ENCODE data around the gene EMC1. TPM values are rescaled to one million over a fixed set of nuclear protein-coding genes. Genes with fewer than 3 reads are reported as not detected.
"Not testable (repeated sequence)": the region's sequence is repeated elsewhere in the genome, so short reads cannot be mapped to it uniquely, and the experiment has no call there.

EMC1 gene
- total RNA-seq, 2 experiments from 2014 or later = 60.6 to 64.1 TPM

DNA sequence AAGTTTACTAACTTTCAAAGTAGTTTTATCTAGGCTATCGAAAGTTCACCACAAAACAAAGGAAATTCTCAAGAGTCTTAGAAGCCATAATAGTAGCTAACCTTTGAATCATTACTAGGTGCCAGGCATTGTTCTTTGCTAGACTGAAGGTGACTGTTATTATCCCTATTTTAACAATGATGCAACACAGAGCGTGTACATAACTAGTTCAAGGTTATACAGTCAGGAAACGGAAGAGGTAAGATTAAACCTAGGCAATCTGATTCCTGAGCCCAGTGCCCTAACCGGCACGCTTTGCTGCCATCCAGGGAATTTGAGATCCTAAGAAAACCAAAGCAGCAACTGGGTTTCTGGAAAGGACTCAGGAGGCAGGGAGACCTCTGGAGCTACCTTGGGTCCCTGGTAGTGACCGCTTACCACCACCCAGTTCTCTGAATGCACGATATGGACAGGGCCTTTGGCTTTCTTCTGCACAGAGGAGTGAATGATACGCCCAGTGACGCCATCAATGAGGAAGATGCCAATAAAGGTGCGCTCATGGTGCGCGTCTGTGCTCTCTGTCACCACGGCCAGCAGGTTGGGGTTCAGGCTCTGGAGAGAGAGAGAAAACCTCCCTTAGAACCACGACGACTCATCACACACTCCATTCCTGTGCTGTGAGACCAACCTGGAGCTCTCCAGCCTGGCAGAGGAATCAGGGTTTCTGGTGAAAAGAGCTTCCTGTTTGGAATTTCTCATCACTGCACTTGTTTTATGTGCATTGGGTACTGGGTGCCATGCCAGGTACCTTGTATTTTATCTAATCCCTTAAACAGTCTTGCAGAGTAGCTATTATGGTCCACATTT is 28.1 kb downstream of the EMC1 start:
- ChIA-PET CTCF (interaction anchor here (0.7 to 1.4 kb wide), 2 partner anchors 11 to 18 kb away, joined by 3 read pairs; no protein-coding TSS in a partner anchor), POLR2A (no interaction called here)

DNA sequence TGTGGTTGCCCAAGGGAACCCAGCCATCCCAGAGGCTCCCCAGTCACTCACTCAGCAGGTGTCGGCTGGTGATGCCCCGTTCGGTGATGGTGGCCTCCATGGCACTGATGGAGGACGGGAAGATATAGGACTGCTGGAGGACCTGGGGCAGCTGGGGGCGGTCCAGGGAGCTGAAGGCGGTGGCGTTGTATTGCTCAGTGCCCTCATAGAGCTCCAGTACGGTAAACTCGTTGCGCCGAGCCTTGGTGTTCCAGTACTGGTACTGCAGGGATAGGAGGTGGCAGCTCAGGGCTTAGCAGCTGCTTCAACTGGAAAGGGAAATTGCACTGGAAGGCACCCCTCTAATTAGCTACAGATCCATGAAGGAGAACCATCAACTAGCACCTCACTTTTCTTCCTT is 28.8 kb downstream of the EMC1 start:
- POLR2A ChIA-PET = no interaction called here

DNA sequence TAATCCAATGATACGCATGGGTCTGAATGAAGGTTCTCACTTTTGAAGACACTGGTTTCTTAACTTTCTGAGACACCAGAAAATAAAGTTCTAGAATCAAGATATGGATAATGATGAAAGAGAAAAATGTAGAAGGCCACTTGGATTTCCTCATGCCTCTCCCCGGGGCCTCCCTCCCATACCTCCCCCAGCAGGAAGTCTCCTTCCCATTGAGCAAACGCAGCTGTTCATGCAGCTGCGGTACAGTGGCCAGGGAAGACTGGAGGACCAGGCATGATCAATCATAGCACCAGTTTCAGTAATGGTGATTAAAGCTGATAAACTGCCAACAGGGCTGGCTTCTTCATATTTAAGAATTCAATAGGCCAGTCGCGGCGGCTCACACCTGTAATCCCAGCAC is 30.3 kb downstream of the EMC1 start:
- ChIA-PET POLR2A (no interaction called here), CTCF (no interaction called here)

More for the DNA sequence above, 28.8 kb downstream of the EMC1 start:
- CTCF ChIA-PET = interaction anchor here (1.4 kb wide), 1 partner anchor 12 kb away, joined by 3 read pairs; no protein-coding TSS in a partner anchor

DNA sequence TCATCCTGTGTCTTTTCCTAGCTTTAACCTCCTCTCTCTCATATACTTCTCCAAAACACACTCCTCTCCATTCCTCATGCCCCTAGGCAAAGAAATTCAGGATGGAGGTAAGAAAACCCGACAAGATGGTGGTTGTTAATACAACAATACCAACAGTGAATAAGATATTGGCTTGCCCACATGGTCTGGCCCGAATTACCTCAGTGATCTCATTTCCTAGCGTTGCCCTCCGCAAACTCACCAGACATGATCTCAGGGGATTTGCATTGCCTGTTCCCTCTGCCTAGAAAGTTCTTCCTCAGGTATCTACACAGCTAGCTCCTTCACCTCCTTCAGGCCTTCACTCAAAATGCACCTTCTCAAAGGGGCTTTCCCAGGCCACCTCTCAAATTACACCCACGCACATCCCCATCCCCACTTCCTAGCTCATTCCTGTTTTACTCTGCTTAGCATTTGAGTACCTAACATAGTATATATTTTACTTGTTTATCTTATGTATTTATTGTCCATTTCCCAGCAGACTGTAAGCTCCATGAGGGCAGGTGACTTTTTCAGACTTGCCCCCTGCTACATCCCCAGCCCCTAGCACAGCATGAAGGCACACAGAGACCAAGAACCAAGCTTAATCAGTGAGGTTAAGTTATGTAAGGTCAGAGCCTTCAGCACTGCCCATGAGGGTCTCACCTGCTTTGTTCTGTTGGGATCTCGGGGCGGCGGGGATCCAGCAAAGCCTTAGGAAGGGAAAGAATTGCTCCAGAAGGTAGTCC is 31.1 kb downstream of the EMC1 start:
- ChIA-PET POLR2A (no interaction called here), CTCF (no interaction called here)

DNA sequence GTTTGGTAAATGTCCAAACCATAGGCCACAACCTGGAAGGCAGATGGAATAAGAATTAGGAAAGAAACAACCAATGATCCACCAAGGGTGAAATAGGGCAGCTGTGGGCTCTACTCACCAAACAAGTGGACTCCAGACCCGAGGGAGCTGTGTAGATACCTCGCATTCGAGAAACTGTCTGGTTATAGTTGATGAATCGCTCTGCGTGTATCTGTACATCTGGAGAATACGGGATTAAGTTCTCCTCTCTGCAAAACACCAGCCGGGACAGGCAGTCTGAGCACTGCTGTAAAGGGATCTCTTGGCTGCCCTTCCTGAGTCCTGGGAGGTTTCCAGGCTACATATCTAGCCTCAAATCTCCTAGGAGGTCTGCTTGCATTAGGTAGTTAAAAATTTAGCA is 31.9 kb downstream of the EMC1 start:
- CTCF ChIA-PET = no interaction called here
- POLR2A ChIA-PET = no interaction called here

DNA sequence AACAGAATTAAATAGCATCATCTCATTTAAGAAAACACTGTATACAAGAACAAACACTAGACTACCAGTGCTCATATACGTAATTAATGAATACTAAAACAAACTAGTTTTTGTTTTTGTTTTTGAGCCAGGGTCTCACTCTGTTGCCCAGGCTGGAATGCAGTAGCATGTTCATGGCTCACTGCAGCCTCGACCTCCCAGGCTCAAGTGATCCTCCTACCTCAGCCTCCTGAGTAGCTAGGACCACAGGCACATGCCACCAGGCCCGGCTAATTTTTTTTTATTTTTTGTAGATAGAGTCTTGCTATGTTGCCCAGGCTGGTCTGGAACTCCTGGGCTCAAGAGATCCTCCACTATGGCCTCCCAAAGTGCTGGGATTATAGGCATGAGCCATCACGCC is 34.7 kb downstream of the EMC1 start:
- POLR2A ChIA-PET = not testable (repeated sequence)
- CTCF ChIA-PET = interaction anchor here (1.4 kb wide), 1 partner anchor 39 kb away, joined by 4 read pairs; no protein-coding TSS in a partner anchor

DNA sequence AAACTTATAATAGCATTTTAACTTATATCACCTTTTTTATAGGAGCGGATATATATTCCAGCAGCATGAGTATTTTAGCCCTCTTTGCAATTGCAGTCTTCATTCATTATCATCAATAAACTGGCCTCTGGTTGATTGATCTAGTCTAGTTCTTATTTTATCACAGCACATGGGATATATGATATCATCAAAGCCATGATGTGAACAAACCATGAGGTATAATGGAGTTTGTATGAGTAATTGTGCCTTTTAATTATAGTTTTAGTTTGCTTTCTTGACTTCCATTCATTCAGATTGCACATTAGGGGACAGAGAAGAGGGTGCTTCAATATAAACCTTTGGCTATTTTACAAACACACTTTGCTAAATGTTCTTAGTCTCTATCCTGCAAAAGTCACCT is 37.7 kb downstream of the EMC1 start:
- ChIA-PET POLR2A (no interaction called here), CTCF (interaction anchor here (0.6 kb wide), 1 partner anchor 54 kb away, joined by 4 read pairs; no protein-coding TSS in a partner anchor)

DNA sequence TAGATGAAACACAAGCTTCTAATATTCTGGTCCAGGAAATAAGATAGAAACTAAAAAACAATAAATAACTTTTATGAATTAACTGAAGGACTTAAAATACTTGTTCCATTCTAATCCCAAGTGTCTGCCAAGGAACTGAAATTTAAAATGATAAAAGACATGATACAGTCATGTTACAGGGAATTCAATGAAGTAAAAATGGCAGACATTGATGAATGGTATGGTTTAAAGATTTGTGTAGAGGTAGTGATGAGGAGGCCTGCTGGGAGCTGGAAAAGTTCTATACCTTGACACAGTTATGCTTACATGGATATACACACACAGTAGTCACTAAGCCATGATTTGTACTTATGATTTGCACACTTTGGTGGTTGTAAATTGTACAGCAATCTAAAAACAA is 39.2 kb downstream of the EMC1 start:
- POLR2A ChIA-PET = no interaction called here
- CTCF ChIA-PET = interaction anchor here (1.3 kb wide), 1 partner anchor 20 kb away, joined by 4 read pairs; no protein-coding TSS in a partner anchor

DNA sequence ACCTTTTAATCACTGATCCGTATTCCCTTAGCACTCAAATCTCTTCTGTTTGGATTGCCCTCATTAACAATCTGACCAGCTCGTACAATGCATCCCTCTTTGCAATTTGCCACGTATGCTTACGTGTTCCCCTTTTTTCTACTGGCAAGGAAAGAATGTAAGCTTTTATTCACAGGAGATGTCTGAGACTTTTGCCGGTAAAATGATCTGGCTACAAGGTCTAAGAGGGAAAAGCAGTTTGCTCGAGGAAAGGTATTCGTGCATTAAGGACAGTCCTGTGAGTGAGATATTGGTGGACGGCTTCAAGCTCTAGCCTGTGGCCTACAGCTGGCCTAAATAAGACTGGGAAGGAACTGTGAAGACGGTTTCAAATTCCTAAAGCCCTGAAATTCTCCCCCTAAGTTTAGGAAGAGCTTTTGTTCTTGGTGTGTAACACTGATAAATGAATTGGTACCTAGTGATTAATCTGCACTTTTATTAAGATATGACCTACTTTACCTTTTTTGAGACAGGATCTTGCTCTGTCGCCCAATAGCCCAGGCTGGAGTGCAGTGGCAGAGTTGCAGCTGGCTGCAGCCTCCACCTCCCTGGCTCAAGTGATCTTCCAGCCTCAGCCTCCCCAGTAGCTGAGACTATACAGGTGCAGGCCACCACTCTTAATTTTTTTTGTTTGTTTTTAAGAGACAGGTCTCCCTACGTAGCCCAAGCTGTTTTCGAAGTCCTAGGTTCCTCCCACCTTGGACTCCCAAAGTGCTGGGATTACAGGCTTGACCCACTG is 40.4 kb downstream of the EMC1 start:
- ChIA-PET CTCF (interaction anchor here (0.9 to 1.1 kb wide), 2 partner anchors 38 to 40 kb away, joined by 3 read pairs; partner anchors contain the start of gene EMC1), POLR2A (interaction anchor here (0.6 to 1.0 kb wide), 2 partner anchors 40 to 62 kb away, joined by 3 to 4 read pairs; partner anchors contain the start of genes EMC1 and MRTO4)

DNA sequence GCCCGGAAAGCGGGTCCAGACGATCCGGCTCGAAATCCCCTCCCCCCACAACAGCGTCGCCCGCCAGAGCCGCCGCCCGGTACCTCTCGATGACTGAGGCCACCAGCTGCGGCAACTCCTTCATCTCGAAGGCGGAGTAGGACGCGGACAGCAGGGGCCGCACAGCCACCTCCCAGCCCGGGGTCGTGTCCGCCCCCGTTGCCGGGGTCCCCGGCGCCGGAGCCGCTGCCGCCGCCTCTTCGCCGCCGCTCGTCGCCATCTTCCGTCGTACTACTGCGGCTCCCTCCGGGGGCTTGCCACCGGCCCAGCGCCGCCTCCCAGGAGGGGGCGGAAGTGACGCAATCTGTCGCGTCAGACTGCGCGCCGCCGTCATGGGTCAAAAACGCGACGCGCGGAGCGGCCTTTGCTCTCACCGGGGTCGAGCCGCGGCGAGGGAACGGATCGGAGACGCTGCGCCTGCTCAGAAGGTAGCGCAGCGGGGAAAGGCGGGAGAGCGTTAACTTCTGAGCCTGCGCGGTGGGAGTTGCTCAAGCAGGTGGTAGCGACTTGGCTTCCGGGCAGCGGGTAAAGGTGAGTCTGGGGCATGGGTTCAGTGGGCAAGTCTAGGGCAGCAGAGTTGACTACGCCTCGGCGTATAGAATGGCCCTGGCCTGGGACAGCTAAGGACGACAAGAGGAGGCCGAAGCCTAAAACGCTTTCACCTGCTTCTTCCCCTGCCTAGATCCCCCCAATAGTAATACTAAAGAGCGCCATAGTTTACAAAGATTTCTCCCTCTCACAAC is 41.1 kb downstream of the EMC1 start, which contains the start of gene UBR4:
Gene UBR4, minus strand, starts transcription at position 277 of the 782 bp plus-strand sequence. Its CDS starts 18 bp downstream, at position 259.
- CTCF ChIA-PET = interaction anchor here (0.9 to 1.1 kb wide), 2 partner anchors 39 to 41 kb away, joined by 3 read pairs; partner anchors contain the start of gene EMC1

DNA sequence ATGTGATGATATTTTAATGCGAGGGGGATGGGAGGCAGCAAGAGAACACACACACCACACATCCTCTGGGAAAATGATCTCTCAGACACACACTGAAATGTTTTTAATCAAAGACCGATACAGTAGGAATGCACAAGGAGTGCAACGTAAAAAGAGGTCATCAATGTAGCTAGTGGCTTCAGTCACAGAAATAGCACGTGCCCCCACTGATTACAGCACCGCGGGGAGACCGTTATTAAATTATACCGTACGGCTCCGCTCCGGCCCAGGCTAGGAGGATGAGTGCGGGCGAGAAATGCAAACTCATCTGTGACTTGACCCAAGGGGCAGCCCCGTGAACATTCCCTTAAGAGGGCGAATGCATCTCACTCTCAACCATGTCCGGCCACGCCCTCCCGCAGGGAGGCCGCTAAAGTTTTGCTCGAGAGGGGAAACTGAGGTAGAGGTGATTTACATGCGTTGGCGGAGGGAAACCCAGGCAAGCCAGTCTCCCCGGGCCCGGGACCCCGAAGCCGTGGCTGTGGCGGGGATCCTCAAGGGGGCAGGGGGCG is 41.8 kb downstream of the EMC1 start:
- CTCF ChIA-PET = no interaction called here

More for the DNA sequence above, 41.1 kb downstream of the EMC1 start, which contains the start of gene UBR4:
- POLR2A ChIA-PET = interaction anchor here (0.8 kb wide), 1 partner anchor 24 kb away, joined by 3 read pairs; no protein-coding TSS in a partner anchor

DNA sequence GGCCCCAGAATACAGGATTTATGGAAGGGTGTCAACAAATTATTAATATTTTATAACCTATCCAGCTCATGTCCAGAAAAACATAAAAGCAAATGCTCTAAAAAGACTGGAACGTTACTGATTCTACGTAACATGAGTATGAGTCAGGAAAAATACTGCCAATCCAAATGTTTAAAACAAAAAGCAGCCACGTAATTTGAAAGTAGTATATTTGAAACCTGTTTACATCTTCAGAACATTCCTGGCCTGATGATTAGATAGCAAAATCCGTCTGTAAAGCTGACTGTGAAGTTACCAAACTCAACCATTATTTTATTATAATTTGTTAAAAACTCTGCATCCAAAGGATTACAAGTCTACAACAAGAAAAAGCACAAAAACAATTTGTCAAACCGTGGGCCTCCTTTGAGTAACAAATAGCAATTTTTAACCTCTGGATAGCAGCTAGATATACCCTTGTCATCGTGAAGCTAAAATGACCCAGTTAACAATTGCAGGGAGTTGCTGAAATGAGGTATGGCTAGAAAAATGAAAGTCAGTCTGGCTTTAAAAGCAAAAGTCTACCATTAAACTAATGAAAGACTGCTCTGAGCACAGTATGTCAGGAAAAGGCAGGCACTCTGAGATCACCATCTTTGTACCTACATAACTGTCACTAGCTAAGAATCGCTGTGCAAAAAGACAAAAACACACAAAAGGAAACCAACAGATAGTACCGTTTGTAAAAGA is 42.5 kb downstream of the EMC1 start:
- ChIA-PET CTCF (no interaction called here), POLR2A (interaction anchor here (0.6 to 0.8 kb wide), 4 partner anchors 23 to 503 kb away, joined by 3 to 4 read pairs (median 3); no protein-coding TSS in a partner anchor)

More for the DNA sequence above, 41.8 kb downstream of the EMC1 start:
- POLR2A ChIA-PET = interaction anchor here (0.6 to 0.8 kb wide), 2 partner anchors 23 to 282 kb away, joined by 3 read pairs; no protein-coding TSS in a partner anchor

DNA sequence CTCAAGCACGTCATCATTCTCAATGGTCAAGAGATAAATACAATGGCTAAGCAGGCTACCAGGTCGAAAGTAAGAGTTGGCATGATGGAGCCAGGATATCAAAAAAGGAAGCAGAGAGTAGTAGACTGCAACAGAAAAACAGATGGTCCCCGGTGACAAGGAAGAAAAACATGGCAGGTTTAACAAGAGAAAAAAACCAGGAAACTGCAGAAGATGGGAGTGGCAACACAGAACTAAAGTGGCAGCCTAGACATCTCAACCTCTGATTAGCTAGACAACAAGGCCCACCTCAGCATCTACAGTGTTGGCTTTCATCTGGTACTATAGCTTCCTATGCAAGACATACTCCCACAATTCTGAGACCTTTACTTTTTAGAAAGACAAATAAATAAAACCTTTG is 44.4 kb downstream of the EMC1 start:
- POLR2A ChIA-PET = interaction anchor here (0.7 kb wide), 1 partner anchor 45 kb away, joined by 3 read pairs; the partner anchor contains the start of genes EMC1 and MRTO4
- CTCF ChIA-PET = no interaction called here

DNA sequence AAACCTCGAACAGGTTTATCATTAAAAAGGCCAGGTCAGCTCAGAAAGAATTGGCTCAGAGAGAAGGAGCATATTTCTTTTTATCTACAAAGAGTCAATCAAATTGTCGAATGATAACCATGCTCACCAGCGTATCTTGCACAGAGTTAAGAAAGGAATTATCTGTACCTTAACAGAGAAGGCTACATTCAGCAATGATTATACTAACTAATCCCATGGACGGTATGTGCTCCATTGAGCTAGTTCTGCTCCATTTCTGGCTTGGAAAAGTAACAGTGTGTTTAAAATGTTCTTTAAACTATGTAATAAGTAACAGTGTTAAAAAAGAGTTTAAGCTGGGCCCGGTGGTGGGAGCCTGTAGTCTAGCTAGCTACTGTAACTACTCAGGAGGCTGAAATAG is 45.5 kb downstream of the EMC1 start:
- ChIA-PET CTCF (no interaction called here), POLR2A (no interaction called here)

DNA sequence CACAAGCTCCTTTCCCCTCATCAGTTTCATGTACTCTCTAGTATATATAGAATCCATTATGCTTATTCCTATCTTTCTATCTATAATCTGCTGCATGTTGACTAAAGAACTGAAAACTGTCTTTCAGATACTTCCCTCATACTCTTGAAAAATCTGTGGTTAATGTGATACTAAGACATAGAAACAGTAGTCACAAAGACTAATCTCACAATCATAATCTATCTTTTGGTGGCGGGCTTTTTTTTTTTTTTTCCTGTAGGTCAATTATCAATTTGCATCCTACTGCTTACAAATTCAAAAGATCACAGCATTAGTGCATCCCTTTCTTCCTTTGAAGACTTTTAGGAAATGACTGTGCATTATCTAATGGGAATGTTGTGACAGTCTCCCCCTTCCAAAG is 45.9 kb downstream of the EMC1 start:
- POLR2A ChIA-PET = interaction anchor here (1.1 kb wide), 1 partner anchor 25 kb away, joined by 3 read pairs; no protein-coding TSS in a partner anchor
- CTCF ChIA-PET = no interaction called here

DNA sequence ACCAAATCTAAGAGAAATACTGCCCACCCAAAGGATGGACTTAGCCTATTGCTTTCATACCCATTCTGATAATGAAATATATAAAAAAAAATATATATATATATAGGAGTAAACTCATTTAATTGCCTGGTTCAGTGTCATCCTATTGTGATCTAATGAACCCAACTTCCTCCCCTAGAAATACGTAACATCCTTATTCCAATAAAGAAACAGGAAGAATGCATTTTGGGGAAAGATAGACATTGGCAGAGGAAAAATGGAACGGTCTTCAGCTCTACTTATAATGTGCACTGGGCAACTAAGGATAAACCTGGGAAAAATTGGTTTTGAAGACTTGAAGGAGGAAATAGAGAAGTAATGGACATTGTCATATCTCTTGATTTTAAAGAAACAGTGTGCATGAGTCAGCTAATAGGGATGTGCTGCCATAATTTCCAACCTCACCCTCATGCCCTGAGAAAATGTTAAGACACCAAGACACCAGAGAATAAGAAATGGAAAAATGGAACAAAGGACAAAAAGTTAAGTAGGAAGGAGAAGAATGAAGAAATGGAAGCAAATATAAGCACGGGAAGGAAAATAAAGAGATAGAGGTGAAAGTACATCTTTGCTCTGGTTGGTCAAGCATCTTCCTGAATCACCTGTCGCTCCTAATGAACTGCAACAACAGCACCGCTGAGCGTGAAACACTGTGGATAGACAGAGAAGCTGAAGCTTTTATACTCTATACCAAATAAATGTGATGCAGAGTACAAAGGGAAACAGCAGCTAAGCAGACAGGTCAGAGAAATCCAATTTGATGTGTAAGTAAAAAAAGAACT is 46.7 kb downstream of the EMC1 start:
- ChIA-PET POLR2A (interaction anchor here (1.1 kb wide), 1 partner anchor 24 kb away, joined by 3 read pairs; no protein-coding TSS in a partner anchor), CTCF (no interaction called here)

DNA sequence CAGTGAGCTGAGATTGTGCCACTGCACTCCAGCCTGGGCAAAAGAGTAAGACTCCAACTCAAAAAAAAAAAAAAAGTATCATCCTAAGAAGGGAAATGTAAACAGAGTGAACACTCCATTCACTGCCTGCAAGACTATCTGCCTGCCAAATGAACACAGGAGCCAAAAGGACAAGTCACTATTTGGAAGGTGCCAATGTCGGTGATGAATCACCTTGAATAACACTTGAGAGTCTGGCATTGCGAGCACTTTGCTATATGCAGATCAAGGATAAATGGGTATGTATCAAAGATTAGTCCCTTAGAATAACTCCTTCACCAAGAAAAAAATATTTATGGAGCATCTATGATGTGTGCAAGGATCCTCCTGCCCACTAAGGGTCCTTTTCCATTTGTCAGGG is 47.9 kb downstream of the EMC1 start:
- ChIA-PET POLR2A (no interaction called here), CTCF (no interaction called here)
